Activated CD8-positive, alpha-beta memory T cell treated with anti-CD3 and anti-CD28 coated beads, Interleukin-2, amount 10 ng/mL, durations not matched to agents 7 days and 5 days (primary cell): ENCODE data around the gene C21orf91. TPM values are rescaled to one million over a fixed set of nuclear protein-coding genes. Genes with fewer than 3 reads are reported as not detected.

Experiments used
- ATAC-seq: fragments of 150-1000 bp; cut with Tn5 transposase; one replicate; pipeline ENCODE4 v1.10.0; 2021; ENCODE audit warnings: moderate library complexity
- CTCF ChIA-PET: fragments of 350-600 bp; sonication (Branson Sonifier 250); formaldehyde crosslinking; loops from one replicate; lab custom pipeline; 2021; ENCODE audit warnings: antibody characterized with exemption; lab: Charles Lee
- DNase-seq: peaks from one replicate; pipeline ENCODE4 v3.0.0-alpha.2; 2020
- H3K27ac Mint-ChIP-seq: one replicate; pipeline ENCODE4 v1.8.0; 2021; ENCODE audit warnings: mild to moderate bottlenecking, mixed read lengths
- H3K27me3 Mint-ChIP-seq: one replicate; pipeline ENCODE4 v1.8.0; 2021; ENCODE audit warnings: mixed read lengths
- H3K36me3 Mint-ChIP-seq: one replicate; pipeline ENCODE4 v1.8.0; 2021; ENCODE audit warnings: mild to moderate bottlenecking, mixed read lengths
- H3K4me1 Mint-ChIP-seq: one replicate; pipeline ENCODE4 v1.8.0; 2021; ENCODE audit warnings: mixed read lengths
- H3K4me3 Mint-ChIP-seq: one replicate; pipeline ENCODE4 v1.8.0; 2021; ENCODE audit warnings: mild to moderate bottlenecking, moderate library complexity, mixed read lengths
- H3K9me3 Mint-ChIP-seq: one replicate; pipeline ENCODE4 v1.8.0; 2022; ENCODE audit warnings: low read depth, mixed read lengths
- total RNA-seq, 2 experiments: library from RNA; stranded (reverse); gene quantifications; one replicate each; pipeline ENCODE4 v1.2.3, GENCODE V29; 2021

Gene C21orf91
- total RNA-seq, result 10 to 100 TPM; 63.6 to 88.7 TPM

GRCh38 chr21:17819114-17819876 is at the start of gene C21orf91:
C21orf91 (minus strand) TSS chr21:17819356; CDS start chr21:17818318, 1,038 bp downstream.
- Mint-ChIP-seq H3K36me3 (peaks cover 40% of the 10 kb centered on the region), H3K27ac (peak within 1 kb of the TSS; percentile 97), H3K27me3 (no peaks in the 10 kb centered on the region), H3K4me3 (peak within 1 kb of the TSS; percentile 84), H3K9me3 (no peaks in the 10 kb centered on the region), H3K4me1 (peaks cover 38% of the 10 kb centered on the region)
- CTCF ChIA-PET, result interaction anchor here (1.2 to 2.0 kb wide), 8 partner anchors 10 to 140 kb away, joined by 3 to 8 read pairs (median 6); no protein-coding TSS in a partner anchor
- DNase-seq (peak; percentile 94), ATAC-seq (peak; percentile 90)

DNA sequence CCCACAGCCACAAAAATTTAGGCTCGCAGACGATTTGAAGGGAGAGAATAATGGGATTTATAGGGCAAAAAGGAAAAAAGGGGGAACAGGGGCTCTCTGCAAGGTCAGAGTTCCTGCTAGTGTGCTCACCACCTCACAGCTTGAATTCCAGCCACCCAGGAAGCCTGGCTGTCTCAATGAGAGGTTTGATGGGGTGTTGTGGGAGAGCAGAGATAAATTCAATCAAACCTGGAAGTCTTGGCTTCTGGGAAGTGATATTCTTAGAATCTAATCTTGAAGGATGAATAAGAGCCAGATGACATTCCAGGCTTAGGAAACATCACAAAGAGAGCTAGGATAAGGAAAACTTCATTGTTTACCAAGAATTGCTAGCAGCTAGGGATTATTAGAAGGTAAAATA is 47.4 kb upstream of the C21orf91 start:
- no peak overlapping the region for H3K27ac Mint-ChIP-seq
- ATAC-seq (no peak), DNase-seq (no peak)
- no peaks in the 10 kb centered on the region for H3K4me1 Mint-ChIP-seq
- H3K27me3 Mint-ChIP-seq, result no peaks in the 10 kb centered on the region
- no peak overlapping the region for H3K4me3 Mint-ChIP-seq
- H3K9me3 Mint-ChIP-seq, result peaks cover 2% of the 10 kb centered on the region
- H3K36me3 Mint-ChIP-seq, result no peaks in the 10 kb centered on the region
- CTCF ChIA-PET, result no interaction called here

DNA sequence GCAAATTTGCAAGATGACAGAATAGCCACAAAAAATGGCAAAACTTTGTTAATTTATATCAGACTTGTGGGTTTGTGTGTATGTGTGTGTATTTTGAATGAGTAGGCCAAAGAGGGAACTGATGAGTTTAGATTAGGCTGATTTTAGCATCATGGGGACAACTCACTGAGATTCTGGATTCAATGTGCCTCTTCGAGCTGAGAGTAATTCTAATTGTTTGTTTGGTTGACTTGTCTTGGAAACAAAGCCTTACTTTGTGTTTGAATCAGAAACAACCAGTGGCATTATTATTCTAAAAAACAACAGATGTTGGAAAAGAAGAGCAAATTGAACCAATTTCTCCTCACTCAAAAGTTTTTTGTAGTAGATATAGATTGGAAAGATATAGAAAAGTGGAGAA is 40.5 kb upstream of the C21orf91 start:
- no peaks in the 10 kb centered on the region for H3K36me3 Mint-ChIP-seq
- no peaks in the 10 kb centered on the region for H3K4me1 Mint-ChIP-seq
- ATAC-seq, result no peak
- H3K27ac Mint-ChIP-seq, result no peak overlapping the region
- no peaks in the 10 kb centered on the region for H3K27me3 Mint-ChIP-seq
- no peak overlapping the region for H3K4me3 Mint-ChIP-seq
- CTCF ChIA-PET, result no interaction called here
- H3K9me3 Mint-ChIP-seq, result no peaks in the 10 kb centered on the region
- no peak for DNase-seq

GRCh38 chr21:17858747-17859146 is 39.6 kb upstream of the C21orf91 start:
- no peaks in the 10 kb centered on the region for H3K36me3 Mint-ChIP-seq
- no peak for ATAC-seq

GRCh38 chr21:17854745-17855144 is 35.6 kb upstream of the C21orf91 start:
- Mint-ChIP-seq H3K4me1 (no peaks in the 10 kb centered on the region), H3K36me3 (peaks cover 2% of the 10 kb centered on the region), H3K9me3 (no peaks in the 10 kb centered on the region), H3K4me3 (no peak overlapping the region), H3K27ac (no peak overlapping the region), H3K27me3 (no peaks in the 10 kb centered on the region)
- ATAC-seq (no peak), DNase-seq (no peak)
- CTCF ChIA-PET, result no interaction called here

More at GRCh38 chr21:17858747-17859146, 39.6 kb upstream of the C21orf91 start:
- H3K27me3 Mint-ChIP-seq, result no peaks in the 10 kb centered on the region
- CTCF ChIA-PET, result no interaction called here
- H3K9me3 Mint-ChIP-seq, result no peaks in the 10 kb centered on the region
- no peak overlapping the region for H3K4me3 Mint-ChIP-seq
- H3K4me1 Mint-ChIP-seq, result no peaks in the 10 kb centered on the region
- H3K27ac Mint-ChIP-seq, result no peak overlapping the region
- DNase-seq, result no peak

DNA sequence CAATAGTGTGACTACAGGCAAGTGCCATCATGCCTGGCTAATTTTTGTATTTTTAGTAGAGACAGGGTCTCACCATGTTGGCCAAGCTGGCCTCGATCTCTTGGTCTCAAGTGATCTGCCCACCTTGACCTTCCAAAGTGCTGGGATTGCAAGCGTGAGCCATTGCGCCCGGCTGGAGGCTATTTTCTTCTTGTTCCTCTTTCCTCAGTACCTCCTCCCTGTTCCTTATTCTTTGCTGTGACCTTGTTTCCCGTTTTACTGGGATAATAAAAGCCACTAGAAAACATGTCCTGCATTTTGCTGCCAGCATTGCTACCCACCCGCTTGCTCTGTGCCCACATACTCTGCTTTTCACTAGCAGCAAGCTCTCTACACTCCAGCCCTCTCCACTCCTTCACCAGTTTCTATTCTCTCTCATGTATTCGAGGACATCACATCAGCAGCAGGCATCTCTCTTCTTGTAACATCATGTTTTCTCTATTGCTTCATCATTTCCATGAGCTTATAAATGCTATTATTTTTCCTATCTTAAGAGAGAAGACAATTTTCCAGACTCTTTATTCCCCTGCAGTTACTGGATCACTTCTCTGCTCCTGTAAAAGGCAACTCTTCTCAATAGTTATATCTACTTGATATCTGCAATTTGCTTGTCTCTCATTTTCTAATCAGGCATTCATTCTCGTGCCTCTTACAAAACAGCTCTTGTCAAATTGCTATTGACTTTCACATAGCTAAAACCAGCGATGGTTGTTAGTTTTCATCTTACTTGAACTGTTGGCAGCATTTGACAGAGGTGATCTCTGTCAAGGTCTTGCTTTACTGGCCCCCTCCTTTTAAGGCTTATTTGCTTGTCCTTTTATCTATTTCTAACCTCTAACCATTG is 34.5 kb upstream of the C21orf91 start:
- Mint-ChIP-seq H3K36me3 (peaks cover 3% of the 10 kb centered on the region), H3K4me1 (peaks cover 3% of the 10 kb centered on the region), H3K27me3 (no peaks in the 10 kb centered on the region), H3K27ac (no peak overlapping the region), H3K4me3 (no peak overlapping the region), H3K9me3 (no peaks in the 10 kb centered on the region)
- CTCF ChIA-PET, result no interaction called here
- ATAC-seq (no peak), DNase-seq (no peak)

GRCh38 chr21:17848228-17848627 is 29.1 kb upstream of the C21orf91 start:
- Mint-ChIP-seq H3K36me3 (peaks cover 1% of the 10 kb centered on the region), H3K27ac (no peak overlapping the region), H3K4me1 (peaks cover 3% of the 10 kb centered on the region), H3K27me3 (no peaks in the 10 kb centered on the region), H3K4me3 (no peak overlapping the region), H3K9me3 (no peaks in the 10 kb centered on the region)
- CTCF ChIA-PET, result no interaction called here
- DNase-seq, result no peak
- no peak for ATAC-seq

GRCh38 chr21:17841103-17841502 is 21.9 kb upstream of the C21orf91 start:
- H3K4me1 Mint-ChIP-seq, result no peaks in the 10 kb centered on the region
- no peaks in the 10 kb centered on the region for H3K27me3 Mint-ChIP-seq
- no peaks in the 10 kb centered on the region for H3K9me3 Mint-ChIP-seq
- no peak for ATAC-seq
- CTCF ChIA-PET, result interaction anchor here (1.3 to 1.5 kb wide), 2 partner anchors 13 to 84 kb away, joined by 3 to 4 read pairs; no protein-coding TSS in a partner anchor
- no peak for DNase-seq
- H3K27ac Mint-ChIP-seq, result no peak overlapping the region
- no peaks in the 10 kb centered on the region for H3K36me3 Mint-ChIP-seq
- H3K4me3 Mint-ChIP-seq, result no peak overlapping the region

- Mint-ChIP-seq H3K36me3 (no peaks in the 10 kb centered on the region), H3K9me3 (no peaks in the 10 kb centered on the region), H3K27ac (no peak overlapping the region), H3K4me1 (no peaks in the 10 kb centered on the region), H3K4me3 (no peak overlapping the region), H3K27me3 (no peaks in the 10 kb centered on the region)
- ATAC-seq, result no peak
- DNase-seq, result no peak
- CTCF ChIA-PET, result interaction anchor here (1.1 to 1.7 kb wide), 2 partner anchors 21 to 145 kb away, joined by 3 to 4 read pairs; no protein-coding TSS in a partner anchor
Measured at GRCh38 chr21:17834639-17835354, 15.6 kb upstream of the C21orf91 start.

GRCh38 chr21:17829472-17829871 is 10.3 kb upstream of the C21orf91 start:
- DNase-seq, result no peak
- no peak for ATAC-seq
- no peaks in the 10 kb centered on the region for H3K4me1 Mint-ChIP-seq
- H3K4me3 Mint-ChIP-seq, result no peak overlapping the region
- no peaks in the 10 kb centered on the region for H3K27me3 Mint-ChIP-seq
- H3K9me3 Mint-ChIP-seq, result peaks cover 11% of the 10 kb centered on the region
- H3K36me3 Mint-ChIP-seq, result peaks cover 9% of the 10 kb centered on the region
- no peak overlapping the region for H3K27ac Mint-ChIP-seq
- CTCF ChIA-PET, result interaction anchor here (1.2 to 2.1 kb wide), 2 partner anchors 9 to 75 kb away, joined by 3 to 5 read pairs; no protein-coding TSS in a partner anchor

- no peak for DNase-seq
- H3K9me3 Mint-ChIP-seq, result peaks cover 11% of the 10 kb centered on the region
- no peaks in the 10 kb centered on the region for H3K27me3 Mint-ChIP-seq
- H3K36me3 Mint-ChIP-seq, result peaks cover 15% of the 10 kb centered on the region
- CTCF ChIA-PET, result interaction anchor here (0.7 kb wide), 1 partner anchor 12 kb away, joined by 3 read pairs; no protein-coding TSS in a partner anchor
- ATAC-seq, result no peak
- H3K27ac Mint-ChIP-seq, result no peak overlapping the region
- H3K4me1 Mint-ChIP-seq, result no peaks in the 10 kb centered on the region
- H3K4me3 Mint-ChIP-seq, result no peak overlapping the region
Measured at GRCh38 chr21:17828223-17828622, 9.1 kb upstream of the C21orf91 start.

DNA sequence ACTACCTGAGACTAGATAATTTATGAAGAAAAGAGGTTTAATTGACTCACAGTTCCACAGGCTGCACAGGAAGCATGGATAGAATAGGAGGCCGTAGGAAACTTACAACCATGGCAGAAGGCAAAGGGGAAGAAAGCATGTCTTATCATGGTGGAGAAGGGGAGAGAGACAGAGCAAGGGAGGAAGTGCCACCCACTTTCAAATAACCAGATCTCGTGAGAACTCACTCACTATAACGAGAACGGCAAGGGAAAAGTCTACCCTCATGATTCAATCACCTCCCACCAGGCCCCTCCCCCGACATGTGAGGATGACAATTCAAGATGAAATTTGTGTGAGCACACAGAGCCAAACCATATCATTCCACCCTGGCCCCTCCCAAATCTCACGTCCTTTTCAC is 4.7 kb upstream of the C21orf91 start:
- Mint-ChIP-seq H3K9me3 (peaks cover 11% of the 10 kb centered on the region), H3K27ac (no peak overlapping the region), H3K36me3 (peaks cover 17% of the 10 kb centered on the region), H3K27me3 (no peaks in the 10 kb centered on the region), H3K4me1 (peaks cover 11% of the 10 kb centered on the region), H3K4me3 (no peak overlapping the region)
- DNase-seq, result no peak
- CTCF ChIA-PET, result no interaction called here
- no peak for ATAC-seq

- Mint-ChIP-seq H3K27me3 (no peaks in the 10 kb centered on the region), H3K4me1 (peaks cover 23% of the 10 kb centered on the region), H3K9me3 (peaks cover 10% of the 10 kb centered on the region), H3K4me3 (peak overlapping the region; percentile 84), H3K27ac (peak overlapping the region; percentile 97), H3K36me3 (peaks cover 38% of the 10 kb centered on the region)
- DNase-seq, result no peak
- no peak for ATAC-seq
- CTCF ChIA-PET, result no interaction called here
Measured at GRCh38 chr21:17821121-17821520, 2.0 kb upstream of the C21orf91 start.
